GM12891 (cell line): ENCODE results near the gene RAD18.

Experiments
- DNase-seq: peaks from one replicate; pipeline ENCODE4 v3.0.0; 2011; ENCODE audit warnings: low spot score; ENCODE audit not compliant: insufficient read length
- FAIRE-seq: peaks from 2 replicates; lab custom pipeline; 2011; peaks lifted over from hg19 to GRCh38; lab: Jason Lieb, UNC
- PAX5 ChIP-seq: IDR thresholded peaks from 2 replicates; pipeline ENCODE4 v1.6.1; 2011; ENCODE audit warnings: low read length, moderate library complexity, mild to moderate bottlenecking; ENCODE audit not compliant: insufficient read depth, severe bottlenecking
- POLR2A ChIP-seq: IDR thresholded peaks from 2 replicates; pipeline ENCODE4 v1.6.1; 2011; ENCODE audit warnings: low read depth, low read length, control low read depth
- POLR2AphosphoS5 ChIP-seq: IDR thresholded peaks from 2 replicates; pipeline ENCODE4 v1.6.1; 2011; ENCODE audit warnings: low read depth, low read length, control low read depth
- POU2F2 ChIP-seq: IDR thresholded peaks from 2 replicates; pipeline ENCODE4 v1.6.1; 2011; ENCODE audit warnings: low read depth, mild to moderate bottlenecking, control low read depth, low read length, moderate library complexity
- SPI1 ChIP-seq: IDR thresholded peaks from 2 replicates; pipeline ENCODE4 v1.6.1; 2011; ENCODE audit warnings: low read depth, low read length, control low read depth
- TAF1 ChIP-seq: IDR thresholded peaks from 2 replicates; pipeline ENCODE4 v1.6.1; 2011; ENCODE audit warnings: low read depth, low read length, control low read depth

RAD18 gene

GRCh38 chr3:8909160-8909559 lies 54.1 kb downstream of the RAD18 start:
- FAIRE-seq, result no peak
- DNase-seq, result no peak
- no peak for TF ChIP-seq POLR2A
- no peak for TF ChIP-seq SPI1
- no peak for TF ChIP-seq PAX5
- no peak for TF ChIP-seq POLR2AphosphoS5
- TF ChIP-seq POU2F2, result no peak
- TF ChIP-seq TAF1, result no peak

- no peak for DNase-seq
- TF ChIP-seq POU2F2, result no peak
- no peak for TF ChIP-seq POLR2A
- no peak for TF ChIP-seq TAF1
- TF ChIP-seq SPI1, result no peak
- no peak for TF ChIP-seq POLR2AphosphoS5
- TF ChIP-seq PAX5, result no peak
- no peak for FAIRE-seq
These were observed 60.1 kb downstream of the RAD18 start for GRCh38 chr3:8903191-8903590.

DNA sequence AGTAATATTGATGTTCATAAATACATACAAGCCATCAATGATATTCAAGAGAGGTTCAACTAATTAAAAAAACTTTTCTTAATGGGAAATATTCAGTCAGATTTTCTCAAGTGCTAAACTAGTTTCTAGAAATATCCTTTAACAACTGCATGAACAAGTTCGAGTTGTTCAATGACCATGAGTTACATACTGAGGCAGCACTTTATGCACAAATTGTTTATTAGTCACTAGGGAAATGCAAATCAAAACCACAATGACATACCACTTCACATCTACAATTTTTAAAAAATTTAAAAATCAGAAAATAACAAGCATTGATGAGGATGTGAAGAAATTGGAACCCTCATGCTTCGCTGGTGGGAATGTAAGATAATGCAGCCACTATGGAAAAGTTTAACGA lies 62.4 kb downstream of the RAD18 start:
- no peak for DNase-seq
- FAIRE-seq, result no peak
- TF ChIP-seq TAF1 (no peak), PAX5 (no peak), SPI1 (no peak), POLR2A (no peak), POLR2AphosphoS5 (no peak), POU2F2 (no peak)

- TF ChIP-seq POLR2A, result no peak
- no peak for TF ChIP-seq TAF1
- TF ChIP-seq PAX5, result no peak
- no peak for TF ChIP-seq POU2F2
- no peak for TF ChIP-seq POLR2AphosphoS5
- no peak for TF ChIP-seq SPI1
- FAIRE-seq, result no peak
- no peak for DNase-seq
These were observed 63.3 kb downstream of the RAD18 start for GRCh38 chr3:8899876-8900460.

GRCh38 chr3:8895829-8896228 lies 67.4 kb downstream of the RAD18 start:
- DNase-seq, result no peak

DNA sequence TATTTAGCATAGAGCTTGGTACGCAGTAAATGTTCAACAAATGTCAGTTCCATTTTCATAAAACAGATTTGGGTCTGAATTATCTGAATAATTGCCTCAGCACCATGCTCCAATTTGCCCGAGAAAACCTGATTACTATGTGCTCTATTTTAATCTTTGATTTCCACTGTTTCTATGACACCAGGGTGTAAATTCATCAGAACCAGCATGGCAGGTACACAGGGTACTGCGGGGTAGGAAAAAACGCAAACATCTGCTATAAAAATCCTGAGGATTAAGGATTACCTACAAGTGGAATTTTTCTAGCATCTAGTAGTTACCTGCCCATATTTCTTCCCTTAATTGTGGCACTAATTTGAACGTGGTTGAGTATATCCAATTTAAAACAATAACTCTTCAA lies 70.3 kb downstream of the RAD18 start:
- DNase-seq (no peak), FAIRE-seq (peak; percentile 35)
- no peak for TF ChIP-seq SPI1
- no peak for TF ChIP-seq PAX5
- no peak for TF ChIP-seq POLR2AphosphoS5
- TF ChIP-seq TAF1, result no peak
- TF ChIP-seq POLR2A, result no peak
- no peak for TF ChIP-seq POU2F2

More at GRCh38 chr3:8895829-8896228, 67.4 kb downstream of the RAD18 start:
- no peak for TF ChIP-seq POU2F2
- TF ChIP-seq TAF1, result no peak
- peak; percentile 57 for TF ChIP-seq SPI1
- no peak for FAIRE-seq

DNA sequence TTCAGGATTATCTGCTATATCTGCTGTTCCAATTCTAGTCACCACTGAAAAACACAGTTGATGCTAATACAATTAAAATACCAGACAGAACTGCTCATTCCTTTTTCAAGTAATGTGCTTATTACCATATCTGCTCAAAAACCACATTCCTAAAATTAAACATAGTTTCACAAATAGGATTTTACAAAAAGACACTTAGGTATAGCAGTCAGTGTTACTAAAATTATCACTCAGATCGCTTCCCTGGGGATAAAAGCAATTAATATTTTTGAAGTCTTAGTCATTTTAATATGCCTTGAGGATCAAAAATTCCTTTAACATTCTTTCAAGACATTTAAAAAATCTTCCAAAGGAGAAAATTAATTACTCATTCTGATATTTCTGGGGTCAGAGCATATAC lies 71.5 kb downstream of the RAD18 start:
- no peak for TF ChIP-seq POLR2AphosphoS5
- DNase-seq (no peak), FAIRE-seq (no peak)

DNA sequence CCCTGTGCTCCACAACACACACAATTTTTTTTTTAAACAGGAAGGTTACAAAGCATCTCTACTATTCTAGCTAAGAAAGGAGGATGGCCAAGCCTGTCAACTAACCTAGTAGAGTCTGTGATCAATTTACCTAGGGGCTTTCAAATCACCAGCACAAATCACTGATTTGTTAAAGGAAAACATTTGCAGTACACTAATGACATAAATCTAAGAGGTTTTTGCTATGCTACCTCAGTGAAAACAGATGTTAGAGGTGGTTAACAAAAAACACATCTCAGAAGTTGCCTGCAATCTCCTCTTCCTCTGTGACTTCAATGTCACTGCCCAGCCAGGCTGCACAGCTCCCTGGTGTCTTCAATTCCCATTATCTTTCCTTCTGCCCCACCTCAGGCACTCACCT lies 72.0 kb downstream of the RAD18 start:
- FAIRE-seq (no peak), DNase-seq (no peak)
- TF ChIP-seq POU2F2, result no peak
- no peak for TF ChIP-seq POLR2AphosphoS5
- TF ChIP-seq SPI1, result no peak
- no peak for TF ChIP-seq PAX5
- no peak for TF ChIP-seq POLR2A
- TF ChIP-seq TAF1, result no peak

- TF ChIP-seq SPI1 (no peak), PAX5 (no peak), POU2F2 (no peak), POLR2A (no peak)
- FAIRE-seq, result no peak
- no peak for DNase-seq
These were observed 74.9 kb downstream of the RAD18 start for GRCh38 chr3:8888301-8888915.

GRCh38 chr3:8887435-8888300 lies 75.6 kb downstream of the RAD18 start:
- no peak for TF ChIP-seq SPI1
- no peak for TF ChIP-seq PAX5
- no peak for TF ChIP-seq POLR2A
- no peak for TF ChIP-seq POU2F2
- no peak for TF ChIP-seq TAF1
- TF ChIP-seq POLR2AphosphoS5, result no peak
- FAIRE-seq (no peak), DNase-seq (no peak)
